K562 (cell line): ENCODE measurements around the gene MAP2K7.

Experiments used
- BRD4 ChIP-seq: fragments of 200-600 bp; sonication (generic); IDR thresholded peaks from 2 replicates; pipeline ENCODE4 v1.6.1; 2017; ENCODE audit warnings: inconsistent platforms
- E2F5 ChIP-seq: sonication (generic); formaldehyde crosslinking; IDR thresholded peaks from 2 replicates; pipeline ENCODE4 v1.8.0; 2022; ENCODE audit warnings: mild to moderate bottlenecking, missing genetic modification reagents
- HMG20B ChIP-seq: fragments of 250-450 bp; sonication (Bioruptor Pico); IDR thresholded peaks from 2 replicates; pipeline ENCODE4 v1.5.0; 2021; ENCODE audit warnings: mild to moderate bottlenecking
- NR0B1 ChIP-seq: fragments of 450-650 bp; IDR thresholded peaks from one replicate; pipeline ENCODE4 v1.6.1; 2018; ENCODE audit warnings: mild to moderate bottlenecking, moderate library complexity; ENCODE audit not compliant: partially characterized antibody
- NRF1 ChIP-seq, 2 experiments: fragments of 450-650 bp; IDR thresholded peaks in 1 of 2; conservative IDR thresholded peaks in 1 of 2; 2 replicates each; pipeline ENCODE4 v1.6.1; 2014; ENCODE audit warnings: mild to moderate bottlenecking in 2 of 2
- ZNF512 ChIP-seq: IDR thresholded peaks from 2 replicates; pipeline ENCODE4 v1.6.1; 2016; ENCODE audit warnings: missing genetic modification characterization, missing compliant biosample characterization

- no peak for TF ChIP-seq HMG20B (CRISPR knock-in tag)
- no peak for TF ChIP-seq ZNF512 (tag)
- no peak for TF ChIP-seq NR0B1
- no peak for TF ChIP-seq BRD4
- TF ChIP-seq E2F5 (CRISPR knock-in tag) = no peak
- no peak for TF ChIP-seq NRF1 (conservative IDR thresholded peaks at IDR 0.05 in 1 of 2, IDR thresholded peaks at IDR 0.05 in 1 of 2)
Measured at GRCh38 chr19:7883105-7883504, 20.6 kb upstream of the MAP2K7 start.
